Heart left ventricle (tissue), 16 donors: Measurements from ENCODE around the gene DAPP1. TPM values are rescaled to one million over a fixed set of nuclear protein-coding genes. Genes with fewer than 3 reads are reported as not detected.

Source experiments
- ATAC-seq, 4 donors: fragments of 200-7000 bp; cut with Tn5 transposase; one replicate each; pipeline ENCODE4 v1.9.1; 2020 to 2022; ENCODE audit warnings: moderate library complexity in 4 of 4, mild to moderate bottlenecking in 3 of 4, moderate number of reproducible peaks in 1 of 4
- DNase-seq, 5 donors: peaks; one replicate each; pipeline ENCODE4 v3.0.0-alpha.2; 2020
- H3K27ac ChIP-seq, 12 donors: fragments of 200-600 bp; sonication (generic) in 4 of 12; one replicate each; pipeline versions ENCODE4 v1.5.0 to v1.8.0; 2016 to 2022; ENCODE audit warnings: mild to moderate bottlenecking in 2 of 12
- H3K27me3 ChIP-seq, 9 donors: fragments of 200-600 bp; sonication (generic) in 2 of 9; one replicate each; pipeline versions ENCODE4 v1.5.1 to v1.8.0; 2016 to 2022; ENCODE audit warnings: mild to moderate bottlenecking in 3 of 9
- H3K36me3 ChIP-seq, 9 donors: fragments of 200-600 bp; sonication (generic) in 2 of 9; one replicate each; pipeline versions ENCODE4 v1.5.0 to v1.8.0; 2018 to 2022; ENCODE audit warnings: mild to moderate bottlenecking in 2 of 9
- H3K4me1 ChIP-seq, 12 donors: fragments of 200-600 bp; sonication (generic) in 4 of 12; one replicate each; pipeline versions ENCODE4 v1.5.0 to v1.8.0; 2016 to 2022; ENCODE audit warnings: mild to moderate bottlenecking in 3 of 12
- H3K4me3 ChIP-seq, 12 donors: fragments of 200-600 bp; sonication (generic) in 4 of 12; one replicate each; pipeline versions ENCODE4 v1.5.0 to v1.8.0; 2017 to 2022; ENCODE audit warnings: mild to moderate bottlenecking in 9 of 12, moderate library complexity in 4 of 12
- H3K9me3 ChIP-seq, 12 donors: fragments of 200-600 bp; sonication (generic) in 4 of 12; one replicate each; pipeline versions ENCODE4 v1.5.0 to v1.8.0; 2016 to 2022; ENCODE audit warnings: mild to moderate bottlenecking in 1 of 12
- CTCF ChIP-seq, 12 donors: fragments of 200-600 bp; sonication (generic) in 4 of 12; IDR thresholded peaks; one replicate each; pipeline versions ENCODE4 v1.5.0 to v1.8.0; 2018 to 2022; ENCODE audit warnings: antibody characterized with exemption in 12 of 12, mild to moderate bottlenecking in 5 of 12
- POLR2A ChIP-seq, 2 donors: fragments of 450-650 bp; IDR thresholded peaks; one replicate each; pipeline ENCODE4 v1.6.1; 2017; ENCODE audit warnings: antibody characterized with exemption in 2 of 2, mild to moderate bottlenecking in 2 of 2, moderate library complexity in 2 of 2
- WGBS, 4 donors: extraction: QIAGEN DNeasy Blood & Tissue Kit in 2 of 4; methylation state at CpG; one replicate each; pipeline versions ENCODE4 v1.1.5 to v1.1.7; 2013 to 2018; 5-methylcytosine and 5-hydroxymethylcytosine counted together
- intact Hi-C, 10 donors: fragments of 100-400 bp; cut with DNase I; formaldehyde crosslinking; loops; one replicate each; pipeline versions ENCODE4 v1.11.1 to v1.14.2; 2022
- polyA plus RNA-seq, 2 donors: library from polyadenylated mRNA; stranded (reverse); fragments of 200-250 nt; gene quantifications; one replicate each; pipeline ENCODE4 v1.2.3, GENCODE V29; 2013
- total RNA-seq, 9 donors: library from RNA; depleted of rRNA in 2 of 9; stranded (reverse); fragments of >200 nt in 2 of 9; fragmentation: NEBNext Ultra II Directional in 3 of 9; extraction: Animal tissue kit (Norgen Biotek cat#: 25700) in 3 of 9; gene quantifications; one replicate each; pipeline versions ENCODE4 v1.1.0 to v1.2.4, GENCODE V29; 2016 to 2023
- donor health status: ischemic (EF 13 %, LVEDD 7.1; RV severe dilation, severe dysfunction).
- donor health status: healthy with polysubstance abuse.
- donor health status: DM: no; HTN: yes; CAD: no.
- donor health status: DM: no; HTN: no; CAD: no.
- donor health status: ischemic (EF 25% LVEDD 6.9; RV normal size, moderate dysfunction).
- donor health status: ischemic (EF 25% LVEDD 5.7; RV mildly dilated, moderate dysfunction).
- donor health status: healthy.
- donor health status: DM: yes; HTN: yes; CAD: no.
- donor health status: ischemic (EF 35%, LVEDD 5.7; RV mildly dilated, moderate dysfunction).
- donor health status: nonischemic (EF 11% LVEDD 7.7; RV severe dilation, severe dysfunction).
- donor health status: DM: yes; HTN: yes; CAD: no.
- donor health status: PGD.
- donor health status: ischemic (EF 29% LVEDD 5.4; RV normal size, mild dysfunction).
- donor health status: nonischemic (EF 23%, LVEDD 6.1; RV moderate dilation, normal function).

Gene DAPP1
- total and polyA plus RNA-seq, 11 donors, result 0.19 to 7.5 (median 0.30) TPM

DNA sequence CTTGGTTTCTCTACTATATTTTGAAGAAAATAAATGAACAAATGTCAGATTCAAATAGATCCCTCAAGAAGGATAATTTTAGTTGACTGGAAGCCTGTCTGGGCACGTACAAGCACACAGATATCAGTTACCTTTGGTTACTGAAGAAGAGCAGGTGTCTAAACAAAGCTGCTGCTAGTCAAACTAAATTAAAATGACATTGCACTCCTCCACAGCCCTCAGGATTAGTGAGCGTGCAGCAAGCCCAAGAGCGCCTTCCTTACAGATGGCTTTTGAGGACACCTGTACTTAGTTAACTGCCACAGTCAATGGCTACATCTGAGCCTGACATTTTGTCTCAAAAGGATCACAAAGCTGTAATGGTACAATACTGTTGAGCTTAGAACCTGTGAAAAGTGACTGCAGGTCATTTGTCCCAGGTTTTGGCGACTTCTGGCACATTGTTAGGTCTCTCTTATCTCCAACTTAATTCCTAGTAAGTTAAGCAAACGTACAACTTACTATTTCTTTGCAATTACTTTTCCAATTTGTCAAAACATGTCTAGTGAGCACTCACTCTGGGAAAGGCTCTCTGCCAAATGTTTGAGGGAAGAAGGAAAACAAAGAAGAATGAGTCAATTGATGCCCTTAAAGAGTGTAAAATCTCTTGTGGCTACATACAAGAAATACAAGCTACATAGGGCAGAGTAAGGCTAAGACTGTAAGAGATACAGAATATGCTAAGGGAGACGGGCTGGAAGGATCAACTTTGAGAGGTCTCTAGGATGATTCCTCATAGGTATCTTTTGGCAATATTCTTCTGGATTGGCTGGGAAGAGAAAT is 25.6 kb upstream of the DAPP1 start:
- Histone ChIP-seq H3K27ac (no peak overlapping the region), H3K36me3 (no peaks in the 10 kb centered on the region), H3K4me1 (no peaks in the 10 kb centered on the region), H3K27me3 (no peaks in the 10 kb centered on the region), H3K4me3 (no peak overlapping the region), H3K9me3 (no peaks in the 10 kb centered on the region)
- no peak for DNase-seq
- no peak for TF ChIP-seq POLR2A (IDR thresholded peaks at IDR 0.05)
- no peak for TF ChIP-seq CTCF (IDR thresholded peaks at IDR 0.05)
- WGBS, 4 donors, result 54 to 64% (median 60%) methylated on average over 6 of the region's 6 CpGs
- ATAC-seq, result no peak
- intact Hi-C loops, result no loop called here

DNA sequence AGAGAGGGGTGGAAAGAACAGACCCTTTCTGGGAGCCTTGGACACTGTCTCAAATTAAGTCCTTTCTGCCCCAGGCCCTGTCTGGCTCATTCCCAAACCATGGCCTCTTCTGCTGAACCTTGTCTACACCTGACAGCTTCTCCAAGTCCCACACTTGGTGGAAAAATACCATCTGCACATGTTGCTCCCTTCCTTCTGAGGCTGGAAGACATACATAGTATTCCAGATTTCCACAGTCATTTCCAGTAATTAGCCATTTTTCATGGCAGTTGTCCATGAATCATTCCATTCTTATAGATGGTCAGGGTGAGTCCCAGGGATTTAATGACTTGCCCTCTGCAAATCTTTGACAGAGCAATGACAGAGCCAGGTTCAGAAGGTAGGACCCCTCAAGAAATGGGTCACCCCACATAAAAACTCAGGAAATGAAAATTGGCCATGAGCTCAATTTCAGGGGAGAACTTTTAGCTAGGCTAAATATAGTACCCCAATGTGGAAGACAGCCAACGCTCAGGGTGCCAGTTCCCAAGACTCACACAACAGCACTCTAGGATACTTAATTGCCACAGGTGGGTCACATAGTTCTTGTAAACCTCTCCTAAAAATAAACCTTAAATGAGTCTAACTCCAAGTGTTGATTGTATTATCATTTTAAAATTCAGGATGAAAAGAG is 16.2 kb upstream of the DAPP1 start:
- TF ChIP-seq POLR2A (IDR thresholded peaks at IDR 0.05), result no peak
- no peak for TF ChIP-seq CTCF (IDR thresholded peaks at IDR 0.05)
- intact Hi-C loops, result loop anchor here in 7 of 10 donors (5.0 to 10.0 kb wide), 4 partner anchors 73 to 156 kb away; partner anchors contain the start of gene DNAJB14 (in 1 of the 7)
- peak in 2 of 5 donors; percentile 30 to 54 for DNase-seq

DNA sequence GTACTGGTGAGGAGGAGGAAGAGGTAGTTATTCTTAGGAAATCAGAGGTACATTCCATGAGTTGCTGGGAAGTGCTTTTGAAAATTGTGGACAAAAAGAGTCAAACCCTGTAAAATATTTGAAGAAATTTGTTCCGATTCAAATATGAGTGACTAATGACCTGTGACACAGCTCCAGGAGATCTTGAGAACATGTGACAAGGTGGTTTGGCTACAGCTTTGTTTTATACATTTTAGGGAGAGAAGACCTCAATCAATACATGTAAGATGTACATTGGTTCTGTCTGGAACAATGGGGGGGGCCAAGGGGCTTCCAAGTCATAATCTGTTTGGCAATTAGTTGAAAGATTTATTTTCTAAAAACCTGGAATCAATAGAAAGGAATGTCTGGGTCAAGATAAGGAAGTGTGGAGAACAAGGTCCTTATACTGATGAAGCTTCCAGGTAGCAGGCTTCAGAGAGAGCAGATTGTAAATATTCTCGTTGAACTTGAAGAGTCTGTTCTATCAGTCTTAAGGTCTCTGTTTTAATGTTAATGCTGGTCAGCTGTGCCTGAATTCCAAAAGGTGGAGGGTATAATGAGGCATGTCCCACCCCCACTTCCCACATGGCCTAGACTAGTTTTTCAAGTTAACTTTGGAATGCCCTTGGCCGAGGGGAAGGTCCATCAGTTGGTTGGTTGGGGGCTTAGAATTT is 15.5 kb upstream of the DAPP1 start:
- peak overlapping the region in 2 of 12 donors; percentile 17 to 38 for H3K27ac ChIP-seq
- no peaks in the 10 kb centered on the region for H3K27me3 ChIP-seq
- H3K36me3 ChIP-seq, result no peaks in the 10 kb centered on the region
- WGBS, 4 donors, result 50 to 68% (median 58%) methylated on average over 3 of the region's 3 CpGs
- TF ChIP-seq CTCF (IDR thresholded peaks at IDR 0.05) (no peak), POLR2A (IDR thresholded peaks at IDR 0.05) (no peak)
- intact Hi-C loops, result loop anchor here in 7 of 10 donors (5.0 to 10.0 kb wide), 4 partner anchors 74 to 156 kb away; partner anchors contain the start of gene DNAJB14 (in 1 of the 7)
- DNase-seq, result no peak
- H3K4me1 ChIP-seq, result peaks cover 0 to 29% (median 0%) of the 10 kb centered on the region in 12 donors
- no peak for ATAC-seq
- H3K4me3 ChIP-seq, result no peak overlapping the region
- H3K9me3 ChIP-seq, result peaks cover 0 to 6% (median 0%) of the 10 kb centered on the region in 12 donors

More for the DNA sequence above, 16.2 kb upstream of the DAPP1 start:
- 46 to 55% (median 52%) methylated on average over 1 of the region's 1 CpG for WGBS, 4 donors
- no peak overlapping the region for H3K4me3 ChIP-seq
- H3K36me3 ChIP-seq, result no peaks in the 10 kb centered on the region
- peak; percentile 75 to 92 (median 82) for ATAC-seq
- no peaks in the 10 kb centered on the region for H3K27me3 ChIP-seq
- peaks cover 0 to 6% (median 0%) of the 10 kb centered on the region in 12 donors for H3K9me3 ChIP-seq
- H3K4me1 ChIP-seq, result peaks cover 0 to 29% (median 0%) of the 10 kb centered on the region in 12 donors
- peak overlapping the region in 2 of 12 donors; percentile 34 to 38 for H3K27ac ChIP-seq
